ENCODE data around the gene SLC39A11.

SLC39A11 gene

GRCh38 chr17:72846399-72846798, 246.1 kb downstream of the SLC39A11 start:
- no peak for ATAC-seq
- TF ChIP-seq POU6F1 (CRISPR knock-in tag; IDR thresholded peaks at IDR 0.05; ENCODE audit: borderline replicate concordance, low read depth) = no peak
- TF ChIP-seq TCF4 (CRISPR knock-in tag; IDR thresholded peaks at IDR 0.05; ENCODE audit: borderline replicate concordance) = no peak
- no peak for TF ChIP-seq CREB5 (CRISPR knock-in tag; IDR thresholded peaks at IDR 0.05; ENCODE audit: low read depth)
- TF ChIP-seq ZFP3 (CRISPR knock-in tag; IDR thresholded peaks at IDR 0.05) = no peak
- TF ChIP-seq GLIS3 (CRISPR knock-in tag; IDR thresholded peaks at IDR 0.05) = no peak
- no peak for TF ChIP-seq TOX (CRISPR knock-in tag; IDR thresholded peaks at IDR 0.05; ENCODE audit: borderline replicate concordance)
- TF ChIP-seq RARB (CRISPR knock-in tag; IDR thresholded peaks at IDR 0.05) = no peak
- TF ChIP-seq TSHZ2 (CRISPR knock-in tag; IDR thresholded peaks at IDR 0.05) = no peak
- TF ChIP-seq PATZ1 (CRISPR knock-in tag; IDR thresholded peaks at IDR 0.05; ENCODE audit: borderline replicate concordance) = no peak
- TF ChIP-seq ZNF565 (CRISPR knock-in tag; conservative IDR thresholded peaks at IDR 0.05; ENCODE audit: low read depth) = no peak
- TF ChIP-seq PPARA (CRISPR knock-in tag; IDR thresholded peaks at IDR 0.05; ENCODE audit: borderline replicate concordance) = no peak
- TF ChIP-seq CSRNP3 (CRISPR knock-in tag; IDR thresholded peaks at IDR 0.05) = no peak
- no peak for TF ChIP-seq SNAI2 (CRISPR knock-in tag; IDR thresholded peaks at IDR 0.05)
- no peak for TF ChIP-seq ESRRG (CRISPR knock-in tag; IDR thresholded peaks at IDR 0.05)
- TF ChIP-seq ISL1 (CRISPR knock-in tag; IDR thresholded peaks at IDR 0.05) = no peak

- ATAC-seq = no peak
- TF ChIP-seq TSHZ2 (CRISPR knock-in tag; IDR thresholded peaks at IDR 0.05) (no peak), ZNF8 (CRISPR knock-in tag; IDR thresholded peaks at IDR 0.05) (no peak), PATZ1 (CRISPR knock-in tag; IDR thresholded peaks at IDR 0.05; ENCODE audit: borderline replicate concordance) (no peak), ISL1 (CRISPR knock-in tag; IDR thresholded peaks at IDR 0.05) (no peak), ZFP30 (CRISPR knock-in tag; IDR thresholded peaks at IDR 0.05) (no peak), OSR1 (CRISPR knock-in tag; IDR thresholded peaks at IDR 0.05) (no peak), ZNF70 (CRISPR knock-in tag; IDR thresholded peaks at IDR 0.05) (no peak), TOX (CRISPR knock-in tag; IDR thresholded peaks at IDR 0.05; ENCODE audit: borderline replicate concordance) (no peak), CSRNP3 (CRISPR knock-in tag; IDR thresholded peaks at IDR 0.05) (no peak), GLIS3 (CRISPR knock-in tag; IDR thresholded peaks at IDR 0.05) (no peak), TCF4 (CRISPR knock-in tag; IDR thresholded peaks at IDR 0.05; ENCODE audit: borderline replicate concordance) (no peak), CSDC2 (CRISPR knock-in tag; IDR thresholded peaks at IDR 0.05) (no peak), ARNTL (CRISPR knock-in tag; IDR thresholded peaks at IDR 0.05; ENCODE audit: borderline replicate concordance, low read depth) (no peak), BACH2 (CRISPR knock-in tag; IDR thresholded peaks at IDR 0.05; ENCODE audit: borderline replicate concordance) (no peak), PPARA (CRISPR knock-in tag; IDR thresholded peaks at IDR 0.05; ENCODE audit: borderline replicate concordance) (no peak), ESRRG (CRISPR knock-in tag; IDR thresholded peaks at IDR 0.05) (no peak), SNAI2 (CRISPR knock-in tag; IDR thresholded peaks at IDR 0.05) (no peak)
Observed at GRCh38 chr17:72843591-72843990, 248.9 kb downstream of the SLC39A11 start.

Data from SK-N-SH treated with all-trans-retinoic acid at 6 μM for 48 hours (cell line).